Fibroblast of lung (primary cell): ENCODE data around the gene WASHC3. TPM values are rescaled to one million over a fixed set of nuclear protein-coding genes. Genes with fewer than 3 reads are reported as not detected.

Experiments
- DNase-seq, 2 donors: peaks; one replicate each; pipeline versions ENCODE4 v3.0.0 to v3.0.0-alpha.2; 2010; ENCODE audit warnings: low read depth in 2 of 2
- H2AFZ ChIP-seq: 2 replicates; pipeline ENCODE4 v1.5.1; 2012; ENCODE audit warnings: low read length, control low read depth, inconsistent platforms
- H3K27ac ChIP-seq: 2 replicates; pipeline ENCODE4 v1.5.1; 2011; ENCODE audit warnings: low read length, control low read depth; ENCODE audit not compliant: insufficient read depth
- H3K27me3 ChIP-seq: 2 replicates; pipeline ENCODE4 v1.5.1; 2011; ENCODE audit warnings: mild to moderate bottlenecking, low read length; ENCODE audit not compliant: control insufficient read depth, insufficient read depth
- H3K36me3 ChIP-seq: 2 replicates; pipeline ENCODE4 v1.5.1; 2011; ENCODE audit warnings: low read length; ENCODE audit not compliant: control insufficient read depth, insufficient read depth
- H3K4me1 ChIP-seq: 2 replicates; pipeline ENCODE4 v1.5.1; 2011; ENCODE audit warnings: low read length; ENCODE audit not compliant: control insufficient read depth, insufficient read depth; ENCODE audit errors: extremely low read depth
- H3K4me2 ChIP-seq: 2 replicates; pipeline ENCODE4 v1.5.1; 2011; ENCODE audit warnings: low read length, control low read depth; ENCODE audit not compliant: insufficient read depth; ENCODE audit errors: extremely low read depth
- H3K4me3 ChIP-seq, 4 experiments: fragments of 200-600 bp in 1 of 4; sonication (generic) in 1 of 4; replicated peaks in 1 of 4; 2 replicates each; pipeline ENCODE4 v1.5.1; 2011 to 2016; ENCODE audit warnings: low read length in 4 of 4, low read depth in 3 of 4, mild to moderate bottlenecking in 3 of 4, control low read depth in 2 of 4, inconsistent platforms in 1 of 4, mixed read lengths in 1 of 4; ENCODE audit not compliant: insufficient read depth in 1 of 4; ENCODE audit errors: control extremely low read depth in 1 of 4
- H3K79me2 ChIP-seq: 2 replicates; pipeline ENCODE4 v1.5.1; 2012; ENCODE audit warnings: mild to moderate bottlenecking, low read length, inconsistent platforms; ENCODE audit not compliant: control insufficient read depth, insufficient read depth
- H3K9ac ChIP-seq: 2 replicates; pipeline ENCODE4 v1.5.1; 2011; ENCODE audit warnings: mild to moderate bottlenecking, low read length, control low read depth; ENCODE audit not compliant: insufficient read depth
- H3K9me3 ChIP-seq: 2 replicates; pipeline ENCODE4 v1.5.1; 2012; ENCODE audit warnings: low read depth, low read length; ENCODE audit not compliant: control insufficient read depth, insufficient read depth
- H4K20me1 ChIP-seq: 2 replicates; pipeline ENCODE4 v1.5.1; 2011; ENCODE audit warnings: low read length; ENCODE audit not compliant: control insufficient read depth, insufficient read depth; ENCODE audit errors: extremely low read depth
- EZH2 ChIP-seq: IDR thresholded peaks from 2 replicates; pipeline ENCODE4 v1.5.1; 2012; ENCODE audit warnings: low read length, control low read depth, mild to moderate bottlenecking; ENCODE audit errors: missing control alignments
- polyA plus RNA-seq, 2 donors: library from polyadenylated mRNA; depleted of rRNA in 1 of 2; stranded (reverse) in 1 of 2; unstranded in 1 of 2; fragments of >200 nt; gene quantifications; 2 replicates each; pipeline ENCODE4 v1.2.1, GENCODE V29; 2011 to 2012; ENCODE audit warnings: missing spikeins in 1 of 2
- total RNA-seq: library from RNA; depleted of rRNA; stranded (reverse); fragments of >200 nt; gene quantifications from 2 replicates; pipeline ENCODE4 v1.2.1, GENCODE V29; 2014
- TF ChIP-seq, protein P1 (sequence below), 2 donors: IDR thresholded peaks in 1 of 2; conservative IDR thresholded peaks in 1 of 2; 1 replicate in 1 of 2; 2 replicates in 1 of 2; pipeline ENCODE4 v1.5.1; 2011 to 2012; ENCODE audit warnings: low read length in 2 of 2, control low read depth in 1 of 2, inconsistent platforms in 1 of 2, low read depth in 1 of 2, mild to moderate bottlenecking in 1 of 2

WASHC3 gene
- total and polyA plus RNA-seq, 2 donors (not counting 1 experiment from before 2014, with no cell fraction given): 97.5 to 149 TPM

- Histone ChIP-seq H3K79me2 (no peaks in the 10 kb centered on the region), H4K20me1 (no peaks in the 10 kb centered on the region), H2AFZ (no peak overlapping the region), H3K9ac (no peak overlapping the region), H3K27ac (no peak overlapping the region), H3K4me2 (no peak overlapping the region), H3K4me3 (no peak overlapping the region), H3K27me3 (no peaks in the 10 kb centered on the region), H3K36me3 (no peaks in the 10 kb centered on the region), H3K4me1 (no peaks in the 10 kb centered on the region), H3K9me3 (no peaks in the 10 kb centered on the region)
- TF ChIP-seq EZH2: no peak
- TF ChIP-seq, protein P1, sequence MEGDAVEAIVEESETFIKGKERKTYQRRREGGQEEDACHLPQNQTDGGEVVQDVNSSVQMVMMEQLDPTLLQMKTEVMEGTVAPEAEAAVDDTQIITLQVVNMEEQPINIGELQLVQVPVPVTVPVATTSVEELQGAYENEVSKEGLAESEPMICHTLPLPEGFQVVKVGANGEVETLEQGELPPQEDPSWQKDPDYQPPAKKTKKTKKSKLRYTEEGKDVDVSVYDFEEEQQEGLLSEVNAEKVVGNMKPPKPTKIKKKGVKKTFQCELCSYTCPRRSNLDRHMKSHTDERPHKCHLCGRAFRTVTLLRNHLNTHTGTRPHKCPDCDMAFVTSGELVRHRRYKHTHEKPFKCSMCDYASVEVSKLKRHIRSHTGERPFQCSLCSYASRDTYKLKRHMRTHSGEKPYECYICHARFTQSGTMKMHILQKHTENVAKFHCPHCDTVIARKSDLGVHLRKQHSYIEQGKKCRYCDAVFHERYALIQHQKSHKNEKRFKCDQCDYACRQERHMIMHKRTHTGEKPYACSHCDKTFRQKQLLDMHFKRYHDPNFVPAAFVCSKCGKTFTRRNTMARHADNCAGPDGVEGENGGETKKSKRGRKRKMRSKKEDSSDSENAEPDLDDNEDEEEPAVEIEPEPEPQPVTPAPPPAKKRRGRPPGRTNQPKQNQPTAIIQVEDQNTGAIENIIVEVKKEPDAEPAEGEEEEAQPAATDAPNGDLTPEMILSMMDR (conservative IDR thresholded peaks at IDR 0.05 in 1 of 2, IDR thresholded peaks at IDR 0.05 in 1 of 2; ENCODE audit: low read depth in 1 of 2, low read length in 2 of 2): no peak
- DNase-seq: no peak
Measured at GRCh38 chr12:102016472-102016871, 45.3 kb downstream of the WASHC3 start.

DNA sequence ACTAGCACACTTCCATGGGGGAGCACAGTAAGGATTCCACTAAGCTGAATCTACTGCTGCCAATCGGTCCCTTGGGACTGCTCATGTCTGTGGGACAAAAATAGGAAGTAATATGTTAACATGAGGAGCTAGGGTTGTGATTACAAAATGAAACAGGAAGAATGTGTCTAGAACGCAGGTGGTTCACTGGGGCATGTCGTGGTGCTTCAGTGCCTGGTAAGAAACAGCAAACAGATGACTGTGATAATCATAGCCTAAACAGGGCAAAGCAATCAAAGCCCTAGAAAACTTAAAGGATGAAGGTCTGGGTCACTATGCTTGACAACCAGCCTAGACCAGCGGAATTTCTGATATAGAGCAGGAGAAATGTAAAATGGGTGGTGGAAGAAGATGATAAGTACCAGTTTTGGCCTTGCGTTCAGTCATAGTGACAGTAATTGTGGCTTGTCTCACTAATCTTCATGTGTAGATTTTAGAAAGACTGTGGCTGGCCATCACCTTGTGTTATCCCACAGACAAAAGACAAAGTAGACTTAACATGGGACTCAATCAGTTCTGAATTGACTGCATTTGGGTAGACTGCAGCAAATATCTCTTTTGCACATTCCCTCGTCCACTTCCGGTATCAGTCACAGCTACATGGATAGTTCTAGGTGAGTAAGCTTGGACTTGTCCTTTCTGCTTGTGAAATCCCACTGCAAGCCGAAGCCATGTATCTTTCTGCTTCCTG lies 51.4 kb downstream of the WASHC3 start:
- Histone ChIP-seq H3K36me3 (no peaks in the 10 kb centered on the region), H3K9ac (no peak overlapping the region), H3K4me2 (no peak overlapping the region), H3K27ac (no peak overlapping the region), H4K20me1 (no peaks in the 10 kb centered on the region), H3K79me2 (no peaks in the 10 kb centered on the region), H3K9me3 (no peaks in the 10 kb centered on the region), H3K4me3 (no peak overlapping the region), H2AFZ (no peak overlapping the region), H3K27me3 (no peaks in the 10 kb centered on the region), H3K4me1 (no peaks in the 10 kb centered on the region)
- DNase-seq: no peak
- TF ChIP-seq, protein P1 (conservative IDR thresholded peaks at IDR 0.05 in 1 of 2, IDR thresholded peaks at IDR 0.05 in 1 of 2; ENCODE audit: low read depth in 1 of 2, low read length in 2 of 2): no peak
- TF ChIP-seq EZH2: no peak

GRCh38 chr12:102009796-102010195 lies 52.0 kb downstream of the WASHC3 start:
- Histone ChIP-seq H3K79me2 (no peaks in the 10 kb centered on the region), H3K4me3 (no peak overlapping the region), H3K36me3 (no peaks in the 10 kb centered on the region), H2AFZ (no peak overlapping the region), H3K4me1 (no peaks in the 10 kb centered on the region), H3K27me3 (no peaks in the 10 kb centered on the region), H3K9ac (no peak overlapping the region), H4K20me1 (no peaks in the 10 kb centered on the region), H3K9me3 (no peaks in the 10 kb centered on the region), H3K4me2 (no peak overlapping the region), H3K27ac (no peak overlapping the region)
- DNase-seq: no peak
- TF ChIP-seq, protein P1 (conservative IDR thresholded peaks at IDR 0.05 in 1 of 2, IDR thresholded peaks at IDR 0.05 in 1 of 2; ENCODE audit: low read depth in 1 of 2, low read length in 2 of 2): no peak
- no peak for TF ChIP-seq EZH2
